ENCODE data around the gene SRPK2. TPM values are rescaled to one million over a fixed set of nuclear protein-coding genes. Genes with fewer than 3 reads are reported as not detected.

The SRPK2 gene
- total RNA-seq, 1 experiment from 2014 or later, result 54.4 TPM

DNA sequence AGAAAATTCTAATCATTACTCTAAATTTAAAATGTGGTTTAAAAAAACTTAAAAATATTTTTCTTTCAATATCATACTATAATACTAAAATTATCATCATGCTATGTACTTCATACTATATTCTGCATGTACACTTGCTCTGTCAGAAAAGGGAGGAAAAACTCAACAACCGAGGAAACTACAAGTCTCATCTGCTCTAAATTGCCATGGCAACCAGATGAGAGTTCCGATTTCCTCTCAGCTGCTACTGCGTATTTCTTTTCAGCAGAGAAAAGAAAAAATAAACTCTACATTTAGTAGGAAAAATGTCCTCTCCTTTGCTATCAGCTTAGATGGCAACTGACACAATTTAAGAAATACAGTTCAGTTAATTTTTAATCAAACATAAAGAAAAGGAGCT, 178.9 kb downstream of the SRPK2 start:
- no peaks in the 10 kb centered on the region for H3K9me3 Mint-ChIP-seq (ENCODE audit: unreplicated experiment)
- peaks cover 6% of the 10 kb centered on the region for H3K36me3 Mint-ChIP-seq (ENCODE audit: insufficient read depth, unreplicated experiment)
- CTCF ChIA-PET, result interaction anchor here (0.6 kb wide), 1 partner anchor 14 kb away, joined by 3 read pairs; no protein-coding TSS in a partner anchor
- DNase-seq (ENCODE audit: unreplicated experiment), result no peak
- no peak overlapping the region for H3K27ac Mint-ChIP-seq (ENCODE audit: low read depth, unreplicated experiment)
- POLR2A ChIA-PET, result interaction anchor here (1.0 to 2.1 kb wide), 4 partner anchors 9 to 47 kb away, joined by 3 to 7 read pairs (median 4); no protein-coding TSS in a partner anchor
- TF ChIP-seq, protein P1, sequence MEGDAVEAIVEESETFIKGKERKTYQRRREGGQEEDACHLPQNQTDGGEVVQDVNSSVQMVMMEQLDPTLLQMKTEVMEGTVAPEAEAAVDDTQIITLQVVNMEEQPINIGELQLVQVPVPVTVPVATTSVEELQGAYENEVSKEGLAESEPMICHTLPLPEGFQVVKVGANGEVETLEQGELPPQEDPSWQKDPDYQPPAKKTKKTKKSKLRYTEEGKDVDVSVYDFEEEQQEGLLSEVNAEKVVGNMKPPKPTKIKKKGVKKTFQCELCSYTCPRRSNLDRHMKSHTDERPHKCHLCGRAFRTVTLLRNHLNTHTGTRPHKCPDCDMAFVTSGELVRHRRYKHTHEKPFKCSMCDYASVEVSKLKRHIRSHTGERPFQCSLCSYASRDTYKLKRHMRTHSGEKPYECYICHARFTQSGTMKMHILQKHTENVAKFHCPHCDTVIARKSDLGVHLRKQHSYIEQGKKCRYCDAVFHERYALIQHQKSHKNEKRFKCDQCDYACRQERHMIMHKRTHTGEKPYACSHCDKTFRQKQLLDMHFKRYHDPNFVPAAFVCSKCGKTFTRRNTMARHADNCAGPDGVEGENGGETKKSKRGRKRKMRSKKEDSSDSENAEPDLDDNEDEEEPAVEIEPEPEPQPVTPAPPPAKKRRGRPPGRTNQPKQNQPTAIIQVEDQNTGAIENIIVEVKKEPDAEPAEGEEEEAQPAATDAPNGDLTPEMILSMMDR (IDR thresholded peaks at IDR 0.05; ENCODE audit: unreplicated experiment), result no peak
- no peak overlapping the region for H3K4me3 Mint-ChIP-seq (ENCODE audit: unreplicated experiment)
- intact Hi-C loops (cut with micrococcal nuclease), result no loop called here
- H3K27me3 Mint-ChIP-seq (ENCODE audit: insufficient read depth, unreplicated experiment), result no peaks in the 10 kb centered on the region
- BruUV-seq (replicated peaks), result no TSS peak
- H3K4me1 Mint-ChIP-seq (ENCODE audit: insufficient read depth, unreplicated experiment), result peaks cover 7% of the 10 kb centered on the region

DNA sequence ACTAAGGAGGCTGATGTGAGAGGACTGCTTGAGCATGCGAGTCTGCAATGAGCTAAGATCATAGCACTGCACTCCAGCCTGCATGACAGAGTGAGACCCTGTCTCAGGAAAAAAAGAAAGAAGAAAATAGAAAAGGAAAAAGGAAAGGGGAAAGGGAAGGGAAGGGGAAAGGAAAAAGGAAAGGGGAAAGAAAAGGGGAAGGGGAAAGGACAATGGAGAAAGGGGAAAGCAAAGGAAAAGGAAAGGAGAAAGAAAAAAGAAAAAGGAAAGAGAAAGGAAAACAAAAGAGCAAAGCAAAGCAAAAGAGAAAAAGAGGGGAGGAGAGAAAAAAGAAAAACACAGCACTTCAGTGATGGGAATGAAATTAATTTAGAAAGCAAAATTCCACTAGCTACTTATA, 179.3 kb downstream of the SRPK2 start:
- TF ChIP-seq, protein P1 (IDR thresholded peaks at IDR 0.05; ENCODE audit: unreplicated experiment), result no peak
- no peak overlapping the region for H3K4me3 Mint-ChIP-seq (ENCODE audit: unreplicated experiment)
- H3K9me3 Mint-ChIP-seq (ENCODE audit: unreplicated experiment), result no peaks in the 10 kb centered on the region
- no peak overlapping the region for H3K27ac Mint-ChIP-seq (ENCODE audit: low read depth, unreplicated experiment)
- POLR2A ChIA-PET, result interaction anchor here (1.0 to 2.1 kb wide), 3 partner anchors 10 to 47 kb away, joined by 4 to 7 read pairs (median 4); no protein-coding TSS in a partner anchor
- BruUV-seq (replicated peaks), result no TSS peak
- intact Hi-C loops (cut with micrococcal nuclease), result no loop called here
- CTCF ChIA-PET, result interaction anchor here (0.6 to 0.7 kb wide), 2 partner anchors 14 to 457 kb away, joined by 3 read pairs; no protein-coding TSS in a partner anchor
- peaks cover 10% of the 10 kb centered on the region for H3K36me3 Mint-ChIP-seq (ENCODE audit: insufficient read depth, unreplicated experiment)
- peaks cover 7% of the 10 kb centered on the region for H3K4me1 Mint-ChIP-seq (ENCODE audit: insufficient read depth, unreplicated experiment)
- H3K27me3 Mint-ChIP-seq (ENCODE audit: insufficient read depth, unreplicated experiment), result no peaks in the 10 kb centered on the region
- no peak for DNase-seq (ENCODE audit: unreplicated experiment)

DNA sequence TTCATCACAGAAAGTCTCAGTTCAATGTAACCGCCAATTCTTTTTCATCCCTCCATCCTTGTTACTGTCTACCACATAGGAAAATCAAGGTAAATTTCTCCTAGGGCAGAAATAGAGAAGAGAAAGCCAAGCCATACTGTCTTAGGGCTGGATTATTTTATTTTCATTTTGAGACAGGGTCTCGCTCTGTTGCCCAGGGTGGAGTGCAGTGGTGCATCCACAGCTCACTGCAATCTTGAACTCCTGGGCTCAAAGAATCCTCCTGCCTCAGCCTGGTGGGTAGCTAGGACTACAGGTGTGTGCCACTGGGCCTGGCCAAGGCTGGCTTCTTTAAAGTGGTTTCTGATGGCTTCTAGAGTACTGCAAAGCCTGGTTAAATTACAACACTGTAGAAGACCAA, 181.7 kb downstream of the SRPK2 start:
- H3K4me3 Mint-ChIP-seq (ENCODE audit: unreplicated experiment), result no peak overlapping the region
- no peaks in the 10 kb centered on the region for H3K9me3 Mint-ChIP-seq (ENCODE audit: unreplicated experiment)
- ChIA-PET POLR2A (interaction anchor here (0.8 to 1.7 kb wide), 2 partner anchors 15 to 18 kb away, joined by 3 to 4 read pairs; no protein-coding TSS in a partner anchor), CTCF (no interaction called here)
- intact Hi-C loops (cut with micrococcal nuclease), result no loop called here
- H3K4me1 Mint-ChIP-seq (ENCODE audit: insufficient read depth, unreplicated experiment), result no peaks in the 10 kb centered on the region
- no peak for DNase-seq (ENCODE audit: unreplicated experiment)
- H3K27me3 Mint-ChIP-seq (ENCODE audit: insufficient read depth, unreplicated experiment), result no peaks in the 10 kb centered on the region
- H3K27ac Mint-ChIP-seq (ENCODE audit: low read depth, unreplicated experiment), result peak overlapping the region; percentile 20
- TF ChIP-seq, protein P1 (IDR thresholded peaks at IDR 0.05; ENCODE audit: unreplicated experiment), result no peak
- no TSS peak for BruUV-seq (replicated peaks)
- peaks cover 11% of the 10 kb centered on the region for H3K36me3 Mint-ChIP-seq (ENCODE audit: insufficient read depth, unreplicated experiment)

DNA sequence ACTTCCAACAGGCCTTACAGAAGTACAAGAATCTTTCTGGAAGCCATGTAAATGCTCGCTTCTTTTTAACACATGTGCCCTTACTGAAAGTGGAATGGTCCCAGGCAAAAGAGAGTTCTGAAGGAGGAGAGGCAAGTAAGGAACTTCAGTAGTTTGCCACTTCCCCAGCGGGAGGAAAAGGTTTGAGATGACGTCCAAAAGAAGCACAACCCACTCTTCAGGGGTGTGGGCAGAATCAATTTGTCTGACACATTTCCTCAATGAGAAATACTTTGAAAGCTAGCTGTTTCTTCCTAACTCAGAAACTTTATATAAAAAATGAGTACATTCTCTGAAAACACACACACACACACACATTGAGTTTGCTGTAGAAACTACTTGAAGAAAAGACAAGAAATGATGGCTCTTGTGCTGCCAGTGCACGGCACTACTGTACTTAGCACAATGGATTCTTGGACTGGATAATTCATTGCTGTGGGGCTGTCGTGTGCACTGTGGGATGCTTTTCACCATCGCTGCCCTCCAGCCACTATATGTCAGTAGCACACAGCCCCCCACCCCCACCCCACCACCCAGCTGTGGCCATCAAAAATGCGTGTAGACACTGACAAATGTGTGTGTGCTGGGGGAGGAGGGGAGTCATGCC, 183.0 kb downstream of the SRPK2 start:
- Mint-ChIP-seq H3K4me3 (ENCODE audit: unreplicated experiment) (no peak overlapping the region), H3K4me1 (ENCODE audit: insufficient read depth, unreplicated experiment) (no peaks in the 10 kb centered on the region), H3K27me3 (ENCODE audit: insufficient read depth, unreplicated experiment) (no peaks in the 10 kb centered on the region), H3K36me3 (ENCODE audit: insufficient read depth, unreplicated experiment) (peaks cover 10% of the 10 kb centered on the region), H3K9me3 (ENCODE audit: unreplicated experiment) (no peaks in the 10 kb centered on the region), H3K27ac (ENCODE audit: low read depth, unreplicated experiment) (no peak overlapping the region)
- ChIA-PET POLR2A (interaction anchor here (0.7 to 1.7 kb wide), 4 partner anchors 9 to 19 kb away, joined by 3 to 8 read pairs (median 4); no protein-coding TSS in a partner anchor), CTCF (interaction anchor here (0.6 to 0.7 kb wide), 3 partner anchors 11 to 150 kb away, joined by 3 to 4 read pairs (median 3); no protein-coding TSS in a partner anchor)
- TF ChIP-seq, protein P1 (IDR thresholded peaks at IDR 0.05; ENCODE audit: unreplicated experiment), result no peak
- BruUV-seq (replicated peaks), result no TSS peak
- no peak for DNase-seq (ENCODE audit: unreplicated experiment)
- intact Hi-C loops (cut with micrococcal nuclease), result no loop called here

All from MCF 10A (cell line).